HG03575 (cell line): Measurements from ENCODE around the gene PTPN7.

Experiments used
- ATAC-seq: cut with Tn5 transposase; IDR thresholded peaks from one replicate; pipeline ENCODE4 v1.9.1; 2021; ENCODE audit not compliant: unreplicated experiment, insufficient number of reproducible peaks, low FRiP score; ENCODE audit errors: extremely low read depth

Gene PTPN7

GRCh38 chr1:202140833-202141232, 19.6 kb downstream of the PTPN7 start:
- ATAC-seq: no peak

- ATAC-seq: no peak
These were observed 25.1 kb downstream of the PTPN7 start for GRCh38 chr1:202135221-202135721.

GRCh38 chr1:202134645-202135172, 25.7 kb downstream of the PTPN7 start:
- ATAC-seq: no peak

GRCh38 chr1:202133989-202134388, 26.4 kb downstream of the PTPN7 start:
- no peak for ATAC-seq

GRCh38 chr1:202133496-202133895, 26.9 kb downstream of the PTPN7 start:
- no peak for ATAC-seq

GRCh38 chr1:202133001-202133400, 27.4 kb downstream of the PTPN7 start:
- ATAC-seq: no peak

GRCh38 chr1:202131956-202132821, 28.2 kb downstream of the PTPN7 start:
- no peak for ATAC-seq

GRCh38 chr1:202130816-202131522, 29.4 kb downstream of the PTPN7 start:
- ATAC-seq: no peak

GRCh38 chr1:202130297-202130721, 30.1 kb downstream of the PTPN7 start:
- no peak for ATAC-seq

- no peak for ATAC-seq
These were observed 30.7 kb downstream of the PTPN7 start for GRCh38 chr1:202129453-202130296.

GRCh38 chr1:202127836-202128622, 32.4 kb downstream of the PTPN7 start:
- ATAC-seq: no peak

GRCh38 chr1:202127061-202127460, 33.3 kb downstream of the PTPN7 start:
- ATAC-seq: no peak

- no peak for ATAC-seq
These were observed 34.0 kb downstream of the PTPN7 start for GRCh38 chr1:202126426-202126825.

- no peak for ATAC-seq
These were observed 34.8 kb downstream of the PTPN7 start for GRCh38 chr1:202125611-202126010.

- ATAC-seq: no peak
These were observed 36.3 kb downstream of the PTPN7 start for GRCh38 chr1:202124142-202124541.

- ATAC-seq: no peak
These were observed 37.0 kb downstream of the PTPN7 start for GRCh38 chr1:202123336-202123813.

- ATAC-seq: no peak
These were observed 37.6 kb downstream of the PTPN7 start, which contains the start of gene GPR37L1 for GRCh38 chr1:202122639-202123335. TSS of gene GPR37L1 (plus strand) at chr1:202122917. CDS start at chr1:202122964, 47 bp downstream.
